ENCODE results near the gene CREBBP.

GRCh38 chr16:3908951-3909437 lies 28.5 kb upstream of the CREBBP start:
- TF ChIP-seq POLR2A (IDR thresholded peaks at IDR 0.05) = no peak
- TF ChIP-seq EP300 (IDR thresholded peaks at IDR 0.05) = no peak

All from suprapubic skin (tissue), 2 donors.